HG03558 (cell line): ENCODE measurements around the gene GEMIN7.
"Not testable (repeated sequence)": the region's sequence is repeated elsewhere in the genome, so short reads cannot be mapped to it uniquely, and the experiment has no call there.

Source experiments
- ATAC-seq: cut with Tn5 transposase; IDR thresholded peaks from one replicate; pipeline ENCODE4 v1.9.1; 2021; ENCODE audit warnings: moderate number of reproducible peaks; ENCODE audit not compliant: unreplicated experiment; ENCODE audit errors: extremely low read depth

Gene GEMIN7

DNA sequence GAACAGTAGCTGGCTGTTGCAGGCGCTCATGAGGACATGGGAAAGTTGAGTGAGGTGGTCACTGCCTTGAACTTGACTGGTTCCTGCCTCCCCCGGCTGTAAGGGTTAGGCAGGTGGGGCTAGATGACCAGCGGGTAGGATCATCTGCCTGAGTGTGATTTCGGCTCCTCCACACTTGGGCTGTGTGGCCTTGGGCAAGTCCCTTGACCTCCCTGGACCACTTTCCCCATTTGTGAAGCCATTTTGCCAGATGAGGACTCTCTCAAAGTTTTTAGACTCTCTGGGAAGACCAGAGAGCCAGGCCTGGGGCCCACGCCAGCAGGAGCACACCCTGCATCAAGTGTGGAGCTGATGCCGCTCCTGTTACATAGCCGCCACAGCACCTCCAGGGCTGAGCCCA, 23.4 kb downstream of the GEMIN7 start:
- ATAC-seq: no peak

DNA sequence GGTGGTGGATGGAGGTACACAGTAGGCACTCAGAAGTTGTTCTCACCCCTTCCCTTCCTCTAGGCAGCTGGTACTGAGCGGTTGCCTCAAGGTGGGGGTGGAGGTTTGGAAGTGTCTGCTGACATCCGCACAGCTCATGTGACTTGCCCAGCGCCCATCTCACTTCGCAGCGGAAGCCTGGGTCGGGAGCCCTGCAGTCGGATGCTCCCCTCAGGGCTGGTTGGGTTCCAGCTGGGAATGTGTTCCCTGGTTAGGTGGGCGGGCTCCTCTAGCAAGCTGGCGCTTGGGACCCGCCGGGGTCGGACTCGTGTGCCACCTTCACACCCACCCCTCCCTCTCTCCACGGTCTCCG, 24.1 kb downstream of the GEMIN7 start:
- no peak for ATAC-seq

GRCh38 chr19:45103508-45104319, 24.7 kb downstream of the GEMIN7 start:
- no peak for ATAC-seq

GRCh38 chr19:45104658-45105349, 25.7 kb downstream of the GEMIN7 start:
- ATAC-seq: no peak

DNA sequence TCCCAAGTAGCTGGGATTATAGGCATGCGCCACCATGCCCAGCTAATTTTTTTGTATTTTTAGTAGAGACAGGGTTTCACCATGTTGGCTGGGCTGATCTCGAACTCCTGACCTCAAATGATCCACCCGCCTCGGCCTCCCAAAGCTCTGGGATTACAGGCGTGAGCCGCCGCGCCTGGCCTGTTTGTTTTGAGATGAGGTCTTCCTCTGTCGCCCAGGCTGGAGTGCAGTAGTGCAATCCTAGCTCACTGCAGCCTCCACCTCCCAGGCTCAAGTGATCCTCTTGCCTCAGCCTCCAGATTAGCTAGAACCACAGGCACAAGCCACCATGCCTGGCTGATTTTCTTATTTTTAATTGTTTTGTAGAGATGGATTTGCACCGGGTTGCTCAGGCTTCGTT, 27.3 kb downstream of the GEMIN7 start:
- not testable (repeated sequence) for ATAC-seq

DNA sequence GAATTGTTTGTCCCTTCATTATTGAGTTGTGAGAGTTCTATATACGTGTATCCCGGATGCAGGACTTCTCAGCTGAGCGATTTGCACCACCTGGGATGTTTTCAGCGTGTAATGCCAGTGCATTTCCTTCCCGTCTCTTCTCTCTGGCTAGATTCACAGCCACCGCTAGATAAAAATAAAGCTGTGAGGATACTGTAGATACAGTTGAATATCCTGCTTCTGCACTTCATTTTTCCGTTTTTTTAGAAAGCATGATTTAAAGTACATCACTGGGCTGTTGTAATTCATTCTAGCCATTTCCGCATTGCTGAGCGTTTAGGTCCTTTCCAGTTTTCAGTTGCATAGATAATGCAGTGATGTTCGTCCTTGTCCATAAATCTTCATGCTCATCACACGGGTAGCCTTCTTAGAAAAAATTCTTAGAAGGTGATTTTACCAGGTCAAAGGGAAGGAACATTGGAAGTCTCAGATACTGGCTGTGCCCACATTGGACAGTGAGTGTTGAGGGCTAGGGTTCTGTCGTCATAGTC, 28.6 kb downstream of the GEMIN7 start:
- no peak for ATAC-seq

- ATAC-seq: no peak
Measured at GRCh38 chr19:45110851-45111266, 31.8 kb downstream of the GEMIN7 start.

DNA sequence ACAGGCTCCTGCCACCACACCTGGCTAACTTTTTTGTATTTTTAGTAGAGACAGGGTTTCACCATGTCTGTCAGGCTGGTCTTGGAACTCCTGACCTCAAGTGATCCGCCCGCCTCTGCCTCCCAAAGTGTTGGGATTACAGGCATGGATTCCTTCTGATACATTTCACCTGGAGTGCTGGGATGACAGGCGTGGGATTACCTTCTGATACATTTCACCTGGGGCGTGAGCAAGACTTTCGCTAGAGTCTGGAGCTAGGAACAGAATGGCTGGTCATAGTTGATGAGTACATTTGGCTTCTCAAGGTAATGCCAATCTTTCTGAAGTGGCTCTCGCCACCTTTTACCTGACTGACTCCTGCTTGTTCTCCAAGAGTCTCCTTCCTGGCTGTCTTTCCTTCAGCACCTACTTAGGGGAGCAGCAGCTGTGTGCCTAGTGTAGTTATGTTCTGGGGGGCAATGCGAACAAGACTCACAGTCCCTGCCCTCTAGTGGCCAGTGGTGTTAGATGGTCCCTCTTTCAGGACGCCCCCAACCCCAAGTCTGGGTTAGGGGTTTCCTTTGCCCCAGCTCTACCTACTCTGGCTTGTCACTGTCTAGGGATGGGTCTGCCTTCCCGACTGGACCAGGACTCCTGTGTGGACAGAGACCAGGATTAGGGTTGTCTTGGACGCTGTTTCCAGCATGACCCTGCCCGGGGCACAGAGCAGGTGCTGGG, 33.2 kb downstream of the GEMIN7 start:
- ATAC-seq: no peak

DNA sequence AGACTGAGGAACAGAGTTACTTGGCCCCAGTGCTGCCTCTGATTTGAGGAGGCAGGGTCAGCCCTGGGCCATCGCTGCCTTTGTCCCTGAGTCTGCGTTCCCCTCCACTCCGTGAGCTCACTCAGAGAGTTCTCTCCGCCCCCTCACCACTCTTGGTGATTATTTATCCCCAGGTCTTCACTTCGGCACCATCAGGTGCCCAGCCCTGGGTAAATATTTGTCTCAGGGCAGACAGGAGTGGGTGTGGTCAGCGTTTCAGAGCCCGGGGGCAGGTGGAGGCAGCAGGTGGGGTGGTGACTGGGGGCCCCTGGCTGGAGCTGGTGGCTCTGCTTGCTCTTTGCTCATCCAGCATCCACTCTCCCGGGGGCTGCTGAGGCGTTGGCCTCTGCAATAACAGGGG, 34.6 kb downstream of the GEMIN7 start:
- no peak for ATAC-seq

DNA sequence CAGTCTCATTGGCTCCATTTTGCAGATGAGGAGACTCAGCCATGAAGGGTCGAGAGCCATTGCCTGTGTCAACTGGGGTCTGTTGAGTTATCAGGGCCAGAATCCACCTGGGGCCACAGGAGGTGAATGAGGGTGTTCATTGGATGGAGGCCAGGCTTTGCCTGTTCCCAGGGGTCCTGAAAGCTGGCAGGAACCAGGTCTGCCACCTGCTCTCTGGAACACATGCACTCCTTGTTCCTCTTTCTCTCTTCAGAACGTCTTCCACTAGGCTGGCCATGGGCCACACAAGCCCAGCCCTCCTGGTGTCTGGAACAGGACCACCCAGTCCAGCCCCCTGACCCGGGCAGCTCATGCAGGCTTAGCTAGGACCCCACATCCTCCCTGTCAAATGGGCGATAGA, 35.1 kb downstream of the GEMIN7 start:
- ATAC-seq: no peak

- no peak for ATAC-seq
Measured at GRCh38 chr19:45115809-45116615, 37.0 kb downstream of the GEMIN7 start.

GRCh38 chr19:45117167-45117594, 38.1 kb downstream of the GEMIN7 start:
- ATAC-seq: no peak

- no peak for ATAC-seq
Measured at GRCh38 chr19:45117671-45118070, 38.6 kb downstream of the GEMIN7 start.

- no peak for ATAC-seq
Measured at GRCh38 chr19:45118106-45118505, 39.0 kb downstream of the GEMIN7 start.

DNA sequence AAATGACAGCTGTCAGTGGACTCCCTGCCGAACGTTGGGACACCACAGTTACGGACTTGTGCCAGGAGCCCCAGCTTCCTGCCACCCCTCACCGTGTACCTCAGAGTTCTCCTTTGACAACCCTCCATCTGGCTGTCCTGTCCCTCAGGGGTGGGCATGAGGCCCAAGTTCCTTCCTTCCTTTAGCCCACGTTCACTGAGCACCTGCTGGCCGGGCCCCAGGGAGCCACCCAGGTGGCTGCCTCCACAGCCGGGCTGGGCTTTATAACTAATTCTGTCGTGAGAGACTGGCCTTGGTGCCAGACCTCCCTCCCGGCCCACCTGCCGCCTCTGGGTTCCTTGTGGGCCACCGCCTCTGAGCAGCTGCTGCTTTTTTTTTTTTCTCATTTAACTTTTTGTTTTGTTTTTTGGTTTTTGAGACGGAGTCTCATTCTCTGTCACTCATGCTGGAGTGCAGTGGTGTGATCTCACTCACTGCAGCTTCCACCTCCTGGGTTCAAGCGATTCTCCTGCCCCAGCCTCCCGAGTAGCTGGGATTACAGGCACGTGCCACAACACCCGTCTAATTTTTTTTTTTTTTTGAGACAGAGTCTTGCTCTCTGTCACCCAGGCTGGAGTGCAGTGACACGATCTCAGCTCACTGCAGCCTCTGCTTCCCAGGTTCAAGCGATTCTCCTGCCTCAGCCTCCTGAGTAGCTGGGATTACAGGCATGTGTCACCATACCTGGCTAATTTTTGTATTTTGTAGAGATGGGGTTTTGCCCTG, 39.7 kb downstream of the GEMIN7 start:
- ATAC-seq: not testable (repeated sequence)

- no peak for ATAC-seq
Measured at GRCh38 chr19:45119582-45119981, 40.5 kb downstream of the GEMIN7 start.

DNA sequence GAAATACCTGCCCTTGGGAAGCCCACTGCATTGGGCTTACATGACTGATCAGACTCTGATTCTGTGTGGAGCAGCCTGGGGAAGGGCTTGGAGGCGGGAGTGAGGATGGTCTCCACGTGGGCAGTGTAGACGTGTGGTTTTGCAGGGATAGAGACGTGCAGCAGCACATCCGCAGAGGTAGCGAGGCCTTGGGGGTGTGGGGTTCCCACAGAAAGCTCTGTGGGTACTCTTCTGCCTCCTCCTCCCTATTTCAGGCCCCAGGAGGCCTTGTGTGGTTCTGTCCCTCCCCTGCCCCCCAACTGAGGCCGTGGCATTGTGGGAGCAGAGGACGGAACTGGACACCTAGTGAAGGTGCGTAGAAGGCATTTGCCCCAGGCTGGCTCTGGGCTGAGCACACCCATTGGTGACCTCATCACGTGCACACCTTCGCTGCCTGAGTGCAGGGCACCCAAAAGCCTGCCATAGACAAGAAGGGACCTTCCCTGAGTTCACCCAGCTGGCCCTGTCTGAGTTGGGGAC, 42.8 kb downstream of the GEMIN7 start:
- no peak for ATAC-seq

- ATAC-seq: no peak
Measured at GRCh38 chr19:45122832-45123231, 43.8 kb downstream of the GEMIN7 start.

DNA sequence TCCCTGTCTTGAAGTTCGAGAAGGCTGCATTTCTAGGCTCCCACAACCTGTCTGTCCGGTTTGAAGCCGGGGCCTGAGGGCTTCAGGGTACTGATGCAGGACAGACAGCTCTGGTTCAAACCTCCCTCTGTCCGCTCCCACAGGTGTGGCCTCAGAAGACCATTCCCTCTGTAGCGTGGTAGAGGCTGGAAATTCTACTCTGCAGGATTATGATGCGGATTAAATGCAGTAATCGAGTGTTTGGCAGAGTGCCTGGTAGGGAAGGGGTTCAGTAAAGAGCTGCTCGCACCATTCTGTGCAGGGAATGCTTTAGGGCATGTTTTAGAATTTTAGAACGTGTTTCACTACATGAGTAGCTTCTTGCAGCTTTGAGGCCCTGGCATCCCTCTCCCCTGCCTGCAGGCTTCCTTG, 44.4 kb downstream of the GEMIN7 start:
- no peak for ATAC-seq
